Transverse colon (tissue), 3 donors: ENCODE data around the gene BICRA.

Source experiments
- POLR2A ChIP-seq: fragments of 450-650 bp; IDR thresholded peaks from one replicate; pipeline ENCODE4 v1.6.1; 2016; ENCODE audit warnings: antibody characterized with exemption, mild to moderate bottlenecking, moderate library complexity
- TF ChIP-seq, protein P1 (sequence below), 5 experiments: fragments of 200-600 bp in 3 of 5; fragments of 450-650 bp in 2 of 5; sonication (generic) in 3 of 5; IDR thresholded peaks; 1 replicate in 2 of 5; 2 replicates in 3 of 5; pipeline ENCODE4 v1.5.1; 2016 to 2017; ENCODE audit warnings: antibody characterized with exemption in 5 of 5, inconsistent platforms in 3 of 5, mild to moderate bottlenecking in 2 of 5, moderate library complexity in 1 of 5

- TF ChIP-seq, protein P1, sequence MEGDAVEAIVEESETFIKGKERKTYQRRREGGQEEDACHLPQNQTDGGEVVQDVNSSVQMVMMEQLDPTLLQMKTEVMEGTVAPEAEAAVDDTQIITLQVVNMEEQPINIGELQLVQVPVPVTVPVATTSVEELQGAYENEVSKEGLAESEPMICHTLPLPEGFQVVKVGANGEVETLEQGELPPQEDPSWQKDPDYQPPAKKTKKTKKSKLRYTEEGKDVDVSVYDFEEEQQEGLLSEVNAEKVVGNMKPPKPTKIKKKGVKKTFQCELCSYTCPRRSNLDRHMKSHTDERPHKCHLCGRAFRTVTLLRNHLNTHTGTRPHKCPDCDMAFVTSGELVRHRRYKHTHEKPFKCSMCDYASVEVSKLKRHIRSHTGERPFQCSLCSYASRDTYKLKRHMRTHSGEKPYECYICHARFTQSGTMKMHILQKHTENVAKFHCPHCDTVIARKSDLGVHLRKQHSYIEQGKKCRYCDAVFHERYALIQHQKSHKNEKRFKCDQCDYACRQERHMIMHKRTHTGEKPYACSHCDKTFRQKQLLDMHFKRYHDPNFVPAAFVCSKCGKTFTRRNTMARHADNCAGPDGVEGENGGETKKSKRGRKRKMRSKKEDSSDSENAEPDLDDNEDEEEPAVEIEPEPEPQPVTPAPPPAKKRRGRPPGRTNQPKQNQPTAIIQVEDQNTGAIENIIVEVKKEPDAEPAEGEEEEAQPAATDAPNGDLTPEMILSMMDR (IDR thresholded peaks at IDR 0.05) = no peak
- TF ChIP-seq POLR2A = no peak
Observed at GRCh38 chr19:47593860-47594259, 15.1 kb upstream of the BICRA start.
